ENCODE data around the gene FHIP2A. TPM values are rescaled to one million over a fixed set of nuclear protein-coding genes. Genes with fewer than 3 reads are reported as not detected.
A peak's percentile ranks its signal among the peaks of the same experiment; 100 is the strongest.

Gene FHIP2A
- total and polyA plus RNA-seq, 2 of the 4 experiments (the other 2 are of a cell fraction) = 10.7 to 16.5 TPM

DNA sequence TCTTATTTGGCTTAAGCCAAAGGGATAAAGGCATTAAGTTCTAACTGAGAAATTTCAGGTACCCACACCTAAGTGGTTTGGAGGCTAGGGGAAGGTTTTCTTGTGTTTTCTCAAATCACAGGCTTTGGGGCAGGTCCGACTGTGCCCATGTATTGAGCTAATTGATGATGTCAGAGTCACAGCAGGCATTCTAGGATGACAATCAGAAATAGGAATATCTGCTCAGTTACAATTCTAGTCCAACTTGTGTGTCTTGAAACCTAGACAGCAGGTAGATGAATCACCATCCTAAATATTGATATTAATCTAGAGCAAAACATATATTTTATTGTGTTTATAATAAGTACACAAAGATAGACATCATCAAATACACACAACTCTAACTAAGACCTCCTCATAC, 2.3 kb upstream of the FHIP2A start:
- Histone ChIP-seq H4K91ac (ENCODE audit: insufficient read depth, low read depth, low read length) (no peak overlapping the region), H3K18ac (ENCODE audit: low read depth, low read length) (no peak overlapping the region), H2AK9ac (replicated peaks; ENCODE audit: low read depth, low read length, poor library complexity) (no peak overlapping the region), H3K9ac (ENCODE audit: low read depth, low read length) (no peak overlapping the region), H3K27ac (ENCODE audit: insufficient read depth, low read length) (no peak overlapping the region), H3K4me1 (ENCODE audit: control insufficient read depth, insufficient read depth, low read length) (no peaks in the 10 kb centered on the region), H3K79me1 (ENCODE audit: low read depth in 1 of 2, low read length in 2 of 2) (peaks cover 3 to 6% of the 10 kb centered on the region in 2 experiments; a peak in 2 of 4 replicates), H4K20me1 (ENCODE audit: insufficient read depth, low read length) (no peaks in the 10 kb centered on the region; the same call in 1 of the 2 replicates), H3K23ac (ENCODE audit: low read depth, low read length) (no peak overlapping the region), H2BK120ac (ENCODE audit: low read depth, low read length) (no peak overlapping the region), H2AK5ac (ENCODE audit: low read depth, low read length) (no peak overlapping the region), H2BK15ac (ENCODE audit: low read depth, low read length) (no peak overlapping the region), H2AFZ (replicated peaks; ENCODE audit: low read length, poor library complexity) (no peak overlapping the region), H3K36me3 (ENCODE audit: control insufficient read depth, insufficient read depth, low read length) (no peaks in the 10 kb centered on the region), H3K4ac (ENCODE audit: low read depth, low read length) (no peak overlapping the region), H3K9me1 (ENCODE audit: insufficient read depth, low read length) (peaks cover 2% of the 10 kb centered on the region; the same call in 1 of the 2 replicates), H4K8ac (ENCODE audit: low read depth in 2 of 2, low read length in 2 of 2) (no peak overlapping the region), H3K4me3 (ENCODE audit: insufficient read depth, low read depth, low read length) (no peak overlapping the region), H2BK20ac (ENCODE audit: low read depth, low read length) (no peak overlapping the region), H3K56ac (ENCODE audit: extremely low read depth, insufficient read depth, low read length) (no peak overlapping the region), H2BK5ac (ENCODE audit: low read depth, low read length, poor library complexity, severe bottlenecking) (no peak overlapping the region), H4K5ac (ENCODE audit: low read depth, low read length) (0 out of 2 replicates have a peak overlapping the region, but pooled peaks have one; percentile 17), H3K4me2 (ENCODE audit: low read depth, low read length) (peak overlapping the region; percentile 54; the same call in 1 of the 2 replicates), H3K9me3 (ENCODE audit: control insufficient read depth, insufficient read depth, low read length) (no peaks in the 10 kb centered on the region), H3K14ac (replicated peaks; ENCODE audit: low read depth, low read length) (no peak overlapping the region), H3K27me3 (ENCODE audit: control insufficient read depth, insufficient read depth, low read length) (no peaks in the 10 kb centered on the region)
- intact Hi-C loops (cut with micrococcal nuclease) (no loop called here), dilution Hi-C loops (cut with HindIII; ENCODE audit: low sequenced_read_pairs, unreplicated experiment) (no loop called here), in situ Hi-C loops (cut with MboI; ENCODE audit: low sequenced_read_pairs) (no loop called here)
- no TSS peak for BruUV-seq (replicated peaks)
- ChIA-PET POLR2A (ENCODE audit: unreplicated experiment) (no interaction called here), CTCF (no interaction called here)
- no CpG with 5 or more reads among the region's 1 CpG for WGBS, 2 experiments (ENCODE audit: extremely low coverage in 2 of 2, insufficient read length in 1 of 2)
- TF ChIP-seq CEBPB (IDR thresholded peaks at IDR 0.05; ENCODE audit: low read depth, low read length) (no peak), CTCF (conservative IDR thresholded peaks at IDR 0.05; ENCODE audit: low read depth, low read length) (no peak), FOS (IDR thresholded peaks at IDR 0.05; ENCODE audit: low read depth, low read length) (no peak), CHD1 (IDR thresholded peaks at IDR 0.05; ENCODE audit: low read depth, low read length) (no peak), NFE2L2 (IDR thresholded peaks at IDR 0.05; ENCODE audit: low read depth, low read length) (no peak), MAFK (IDR thresholded peaks at IDR 0.05; ENCODE audit: low read depth, low read length) (no peak), POLR2A (IDR thresholded peaks at IDR 0.05; ENCODE audit: low read depth, low read length) (no peak), MAZ (IDR thresholded peaks at IDR 0.05; ENCODE audit: borderline replicate concordance, low read depth, low read length) (no peak), RFX5 (IDR thresholded peaks at IDR 0.05; ENCODE audit: low read depth, low read length) (no peak), SMC3 (IDR thresholded peaks at IDR 0.05; ENCODE audit: low read depth, low read length) (no peak), RCOR1 (IDR thresholded peaks at IDR 0.05; ENCODE audit: insufficient replicate concordance, low read length) (no peak), USF2 (IDR thresholded peaks at IDR 0.05; ENCODE audit: low read depth, low read length) (no peak), MXI1 (IDR thresholded peaks at IDR 0.05; ENCODE audit: borderline replicate concordance, low read depth, low read length) (no peak), RAD21 (IDR thresholded peaks at IDR 0.05; ENCODE audit: low read length) (no peak), BHLHE40 (IDR thresholded peaks at IDR 0.05; ENCODE audit: low read depth, low read length) (no peak)
- TF ChIP-seq, protein P1, sequence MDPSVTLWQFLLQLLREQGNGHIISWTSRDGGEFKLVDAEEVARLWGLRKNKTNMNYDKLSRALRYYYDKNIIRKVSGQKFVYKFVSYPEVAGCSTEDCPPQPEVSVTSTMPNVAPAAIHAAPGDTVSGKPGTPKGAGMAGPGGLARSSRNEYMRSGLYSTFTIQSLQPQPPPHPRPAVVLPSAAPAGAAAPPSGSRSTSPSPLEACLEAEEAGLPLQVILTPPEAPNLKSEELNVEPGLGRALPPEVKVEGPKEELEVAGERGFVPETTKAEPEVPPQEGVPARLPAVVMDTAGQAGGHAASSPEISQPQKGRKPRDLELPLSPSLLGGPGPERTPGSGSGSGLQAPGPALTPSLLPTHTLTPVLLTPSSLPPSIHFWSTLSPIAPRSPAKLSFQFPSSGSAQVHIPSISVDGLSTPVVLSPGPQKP (IDR thresholded peaks at IDR 0.05; ENCODE audit: borderline replicate concordance, low read depth, low read length) = no peak
- DNase-seq (no peak), ATAC-seq (ENCODE audit: low read depth) (no peak)

Data from IMR-90 (cell line).